ENCODE measurements around the gene RANGRF. TPM values are rescaled to one million over a fixed set of nuclear protein-coding genes. Genes with fewer than 3 reads are reported as not detected.
A peak's percentile ranks its signal among the peaks of the same experiment; 100 is the strongest.

RANGRF gene
- total and polyA plus RNA-seq, 9 of the 15 experiments (the other 6 are each of a cell fraction or from before 2014, with no cell fraction given) = 7.6 to 60.0 (median 16.0) TPM

DNA sequence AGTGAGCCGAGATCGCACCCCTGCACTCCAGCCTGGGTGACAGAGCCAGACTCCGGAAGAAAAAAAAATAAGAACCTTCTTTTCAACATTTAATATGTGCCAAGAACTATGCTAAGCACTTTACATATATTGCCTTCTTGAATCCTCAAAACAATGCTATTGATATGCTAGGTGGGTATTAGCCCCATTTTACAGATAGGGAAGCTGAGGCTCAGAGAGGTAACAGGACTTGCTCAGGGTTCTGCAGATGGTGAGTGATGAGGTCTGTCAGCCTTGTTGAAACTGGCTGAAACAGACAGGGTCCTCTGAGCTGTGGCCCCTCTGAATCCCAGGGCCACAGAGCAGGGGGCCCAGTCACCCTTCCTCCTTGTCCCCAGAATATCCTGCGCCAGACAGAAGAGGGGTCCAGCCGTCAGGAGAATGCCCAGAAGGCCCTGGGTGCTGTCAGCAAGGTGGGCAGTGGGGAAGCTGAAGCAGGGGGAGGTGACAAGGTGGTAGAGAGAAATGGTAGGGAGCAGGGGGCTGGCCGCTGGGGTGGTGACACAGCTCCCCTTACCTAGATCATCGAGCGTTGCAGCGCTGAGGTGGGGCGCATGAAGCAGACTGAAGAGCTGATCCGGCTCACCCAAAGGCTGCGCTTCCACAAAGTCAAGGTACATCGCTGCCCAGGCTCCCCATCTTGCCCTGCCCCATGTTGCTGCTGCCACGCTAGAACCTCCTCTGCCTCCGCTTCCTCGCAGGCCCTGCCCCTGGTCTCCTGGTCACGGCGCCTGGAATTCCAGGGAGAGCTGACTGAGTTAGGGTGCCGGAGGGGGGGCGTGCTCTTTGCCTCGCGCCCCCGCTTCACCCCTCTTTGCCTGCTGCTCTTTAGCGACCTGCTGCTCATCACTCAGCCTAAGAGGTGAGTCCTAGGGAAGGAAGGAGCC, 29.8 kb downstream of the RANGRF start:
- Histone ChIP-seq H3K36me3 (ENCODE audit: control insufficient read depth, insufficient read depth, low read length) (no peaks in the 10 kb centered on the region), H2AFZ (ENCODE audit: low read depth, low read length) (no peak overlapping the region), H3K79me2 (ENCODE audit: control insufficient read depth, insufficient read depth, low read length) (no peaks in the 10 kb centered on the region), H3K27ac (ENCODE audit: extremely low read depth, low read depth, low read length) (no peak overlapping the region), H3K27me3 (ENCODE audit: control insufficient read depth in 2 of 2, insufficient read depth in 2 of 2, low read length in 2 of 2) (peaks cover 16 to 25% of the 10 kb centered on the region in 2 experiments; a peak in 4 of 5 replicates), H4K20me1 (replicated peaks; ENCODE audit: control insufficient read depth, insufficient read depth, low read length) (no peaks in the 10 kb centered on the region; the same call in 1 of the 2 replicates), H3K9ac (ENCODE audit: insufficient read depth in 1 of 2, low read depth in 2 of 2, low read length in 2 of 2) (peak overlapping the region in 1 of 2 experiments; percentile 52; a peak in 1 of 4 replicates), H3K9me1 (ENCODE audit: control insufficient read depth, insufficient read depth, low read length) (no peaks in the 10 kb centered on the region), H3K4me1 (replicated peaks in 1 of 2; ENCODE audit: control insufficient read depth in 2 of 2, insufficient read depth in 2 of 2, low read length in 2 of 2) (peaks cover 0 to 25% of the 10 kb centered on the region in 2 experiments; a peak in 2 of 5 replicates), H3K4me2 (ENCODE audit: insufficient read depth, low read length) (no peak overlapping the region), H3K4me3 (no peak overlapping the region), H3K9me3 (replicated peaks; ENCODE audit: control insufficient read depth, insufficient read depth, low read depth, low read length) (no peaks in the 10 kb centered on the region)
- BruUV-seq (replicated peaks) = no TSS peak
- 33% methylated on average over 12 of the region's 24 CpGs for WGBS (ENCODE audit: insufficient coverage, low coverage, missing lambda C conversion rate)
- ATAC-seq (no peak), DNase-seq (ENCODE audit: extremely low read depth in 1 of 4, low spot score in 3 of 4) (no peak), FAIRE-seq (no peak)
- ChIA-PET CTCF (ENCODE audit: low intra/inter-chr PET ratio) (no interaction called here), POLR2A (interaction anchor here (1.1 to 1.3 kb wide), 3 partner anchors 8 to 17 kb away, joined by 3 to 4 read pairs (median 3); no protein-coding TSS in a partner anchor)
- in situ Hi-C loops (cut with MboI) (no loop called here), intact Hi-C loops (cut with micrococcal nuclease) (loop anchor here (5.0 kb wide), 1 partner anchor 59 kb away; the partner anchor contains the start of gene KRABD2)
- TF ChIP-seq CEBPB (tag; IDR thresholded peaks at IDR 0.05) (no peak), RBM25 (IDR thresholded peaks at IDR 0.05; ENCODE audit: low read depth, low read length, severe bottlenecking) (peak; percentile 70), BCOR (IDR thresholded peaks at IDR 0.05) (peak; percentile 57)

- WGBS (ENCODE audit: insufficient coverage, low coverage, missing lambda C conversion rate) = 42% methylated on average over 3 of the region's 4 CpGs
- DNase-seq (ENCODE audit: extremely low read depth in 1 of 4, low spot score in 3 of 4) = no peak
- no peak overlapping the region for H2AFZ ChIP-seq (ENCODE audit: low read depth, low read length)
- ATAC-seq = no peak
- no peaks in the 10 kb centered on the region for H3K36me3 ChIP-seq (ENCODE audit: control insufficient read depth, insufficient read depth, low read length)
- ChIA-PET CTCF (ENCODE audit: low intra/inter-chr PET ratio) (no interaction called here), POLR2A (no interaction called here)
- H3K9me3 ChIP-seq (replicated peaks; ENCODE audit: control insufficient read depth, insufficient read depth, low read depth, low read length) = no peaks in the 10 kb centered on the region
- peaks cover 11 to 12% of the 10 kb centered on the region in 2 experiments; a peak in 3 of 5 replicates for H3K27me3 ChIP-seq (ENCODE audit: control insufficient read depth in 2 of 2, insufficient read depth in 2 of 2, low read length in 2 of 2)
- in situ Hi-C loops (cut with MboI) (no loop called here), intact Hi-C loops (cut with micrococcal nuclease) (no loop called here)
- no peak overlapping the region for H3K4me2 ChIP-seq (ENCODE audit: insufficient read depth, low read length)
- no peak overlapping the region for H3K27ac ChIP-seq (ENCODE audit: extremely low read depth, low read depth, low read length)
- H3K4me3 ChIP-seq = no peak overlapping the region
- no peaks in the 10 kb centered on the region for H3K9me1 ChIP-seq (ENCODE audit: control insufficient read depth, insufficient read depth, low read length)
- H3K4me1 ChIP-seq (replicated peaks in 1 of 2; ENCODE audit: control insufficient read depth in 2 of 2, insufficient read depth in 2 of 2, low read length in 2 of 2) = peaks cover 0 to 20% of the 10 kb centered on the region in 2 experiments; a peak in 2 of 5 replicates
- BruUV-seq (replicated peaks) = no TSS peak
- no peaks in the 10 kb centered on the region for H3K79me2 ChIP-seq (ENCODE audit: control insufficient read depth, insufficient read depth, low read length)
- H4K20me1 ChIP-seq (replicated peaks; ENCODE audit: control insufficient read depth, insufficient read depth, low read length) = no peaks in the 10 kb centered on the region
- no peak overlapping the region for H3K9ac ChIP-seq (ENCODE audit: insufficient read depth in 1 of 2, low read depth in 2 of 2, low read length in 2 of 2)
- FAIRE-seq = no peak
- TF ChIP-seq TEAD4 (IDR thresholded peaks at IDR 0.05; ENCODE audit: low read length) = no peak
- no peak for TF ChIP-seq TEAD4 (CRISPR knock-in tag; IDR thresholded peaks at IDR 0.05; ENCODE audit: borderline replicate concordance)
- no peak for TF ChIP-seq MCM2 (IDR thresholded peaks at IDR 0.05; ENCODE audit: low read depth)
- TF ChIP-seq RFX5 (IDR thresholded peaks at IDR 0.05; ENCODE audit: low read depth, low read length) = no peak
- TF ChIP-seq ZNF212 (CRISPR knock-in tag; IDR thresholded peaks at IDR 0.05) = no peak
- no peak for TF ChIP-seq ZNF165 (CRISPR knock-in tag; IDR thresholded peaks at IDR 0.05; ENCODE audit: borderline replicate concordance)
- peak; percentile 82 for TF ChIP-seq BCOR (IDR thresholded peaks at IDR 0.05)
- no peak for TF ChIP-seq HCFC1 (IDR thresholded peaks at IDR 0.05; ENCODE audit: low read depth, low read length)
- TF ChIP-seq, protein P1, sequence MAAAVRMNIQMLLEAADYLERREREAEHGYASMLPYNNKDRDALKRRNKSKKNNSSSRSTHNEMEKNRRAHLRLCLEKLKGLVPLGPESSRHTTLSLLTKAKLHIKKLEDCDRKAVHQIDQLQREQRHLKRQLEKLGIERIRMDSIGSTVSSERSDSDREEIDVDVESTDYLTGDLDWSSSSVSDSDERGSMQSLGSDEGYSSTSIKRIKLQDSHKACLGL (CRISPR knock-in tag; IDR thresholded peaks at IDR 0.05; ENCODE audit: borderline replicate concordance, poor library complexity, severe bottlenecking) = no peak
- TF ChIP-seq, protein P2, sequence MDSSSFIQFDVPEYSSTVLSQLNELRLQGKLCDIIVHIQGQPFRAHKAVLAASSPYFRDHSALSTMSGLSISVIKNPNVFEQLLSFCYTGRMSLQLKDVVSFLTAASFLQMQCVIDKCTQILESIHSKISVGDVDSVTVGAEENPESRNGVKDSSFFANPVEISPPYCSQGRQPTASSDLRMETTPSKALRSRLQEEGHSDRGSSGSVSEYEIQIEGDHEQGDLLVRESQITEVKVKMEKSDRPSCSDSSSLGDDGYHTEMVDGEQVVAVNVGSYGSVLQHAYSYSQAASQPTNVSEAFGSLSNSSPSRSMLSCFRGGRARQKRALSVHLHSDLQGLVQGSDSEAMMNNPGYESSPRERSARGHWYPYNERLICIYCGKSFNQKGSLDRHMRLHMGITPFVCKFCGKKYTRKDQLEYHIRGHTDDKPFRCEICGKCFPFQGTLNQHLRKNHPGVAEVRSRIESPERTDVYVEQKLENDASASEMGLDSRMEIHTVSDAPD (CRISPR knock-in tag; IDR thresholded peaks at IDR 0.05) = no peak
- no peak for TF ChIP-seq TRIM28 (IDR thresholded peaks at IDR 0.05)
- 0 out of 2 replicates have a peak, but pooled peaks have one; percentile 40 for TF ChIP-seq SMARCA5 (IDR thresholded peaks at IDR 0.05)
Observed at GRCh38 chr17:8320262-8320661, 31.8 kb downstream of the RANGRF start.

All from K562 (cell line).